IMR-90 (cell line): ENCODE results near the gene DSN1. TPM values are rescaled to one million over a fixed set of nuclear protein-coding genes. Genes with fewer than 3 reads are reported as not detected.

Source experiments
- ATAC-seq: fragments of 200-7000 bp; cut with Tn5 transposase; 2 replicates; pipeline ENCODE4 v1.9.1; 2020; ENCODE audit warnings: low read depth, mild to moderate bottlenecking, moderate library complexity
- BruUV-seq: library from RNA; stranded (reverse); fragments of 400-500 nt; replicated peaks from 2 replicates; lab custom pipeline; 2021; lab: Mats Ljungman, UMichigan
- CTCF ChIA-PET: fragments of 300-600 bp; formaldehyde crosslinking; extraction: SDS; loops from one replicate; lab custom pipeline; 2021; ENCODE audit warnings: antibody characterized with exemption; lab: Yijun Ruan, JAX
- POLR2A ChIA-PET: fragments of 300-600 bp; sonication (Branson Sonifier 250); formaldehyde crosslinking; loops from one replicate; lab custom pipeline; 2022; ENCODE audit warnings: antibody characterized with exemption; ENCODE audit not compliant: unreplicated experiment; lab: Charles Lee
- DNase-seq: peaks from one replicate; pipeline ENCODE4 v3.0.0; 2013
- H2AFZ ChIP-seq: replicated peaks from 2 replicates; pipeline ENCODE3; 2013; ENCODE audit warnings: low read length, mild to moderate bottlenecking; ENCODE audit not compliant: poor library complexity
- H2AK5ac ChIP-seq: 2 replicates; pipeline ENCODE4 v1.6.1; 2013; ENCODE audit warnings: low read depth, low read length, inconsistent platforms
- H2AK9ac ChIP-seq: replicated peaks from 2 replicates; pipeline ENCODE3; 2013; ENCODE audit warnings: mild to moderate bottlenecking, low read depth, low read length, moderate library complexity; ENCODE audit not compliant: poor library complexity
- H2BK120ac ChIP-seq: 2 replicates; pipeline ENCODE4 v1.6.1; 2013; ENCODE audit warnings: low read depth, low read length, inconsistent platforms
- H2BK15ac ChIP-seq: 3 replicates; pipeline ENCODE4 v1.6.1; 2013; ENCODE audit warnings: low read depth, low read length, inconsistent platforms
- H2BK20ac ChIP-seq: 2 replicates; pipeline ENCODE4 v1.6.1; 2013; ENCODE audit warnings: low read depth, mild to moderate bottlenecking, inconsistent platforms, low read length, moderate library complexity
- H2BK5ac ChIP-seq: 2 replicates; pipeline ENCODE4 v1.6.1; 2013; ENCODE audit warnings: mild to moderate bottlenecking, low read depth, low read length, inconsistent platforms; ENCODE audit not compliant: poor library complexity, severe bottlenecking
- H3K14ac ChIP-seq: replicated peaks from 2 replicates; pipeline ENCODE4 v1.6.1; 2013; ENCODE audit warnings: low read depth, low read length, inconsistent platforms
- H3K18ac ChIP-seq: 2 replicates; pipeline ENCODE4 v1.6.1; 2013; ENCODE audit warnings: low read depth, low read length, control low read depth
- H3K23ac ChIP-seq: 2 replicates; pipeline ENCODE4 v1.6.1; 2013; ENCODE audit warnings: low read depth, low read length, inconsistent platforms
- H3K27ac ChIP-seq: 2 replicates; pipeline ENCODE4 v1.5.1; 2013; ENCODE audit warnings: mild to moderate bottlenecking, control low read depth, low read length; ENCODE audit not compliant: insufficient read depth
- H3K27me3 ChIP-seq: 2 replicates; pipeline ENCODE4 v1.6.1; 2013; ENCODE audit warnings: low read length; ENCODE audit not compliant: control insufficient read depth, insufficient read depth
- H3K36me3 ChIP-seq: 2 replicates; pipeline ENCODE4 v1.6.1; 2013; ENCODE audit warnings: low read length, mixed read lengths; ENCODE audit not compliant: control insufficient read depth, insufficient read depth
- H3K4ac ChIP-seq: 2 replicates; pipeline ENCODE4 v1.6.1; 2013; ENCODE audit warnings: low read depth, low read length, inconsistent platforms
- H3K4me1 ChIP-seq: 2 replicates; pipeline ENCODE4 v1.6.1; 2013; ENCODE audit warnings: low read length, mixed read lengths; ENCODE audit not compliant: control insufficient read depth, insufficient read depth
- H3K4me2 ChIP-seq: 2 replicates; pipeline ENCODE4 v1.6.1; 2013; ENCODE audit warnings: low read depth, mild to moderate bottlenecking, control low read depth, low read length, moderate library complexity
- H3K4me3 ChIP-seq: 2 replicates; pipeline ENCODE4 v1.5.1; 2013; ENCODE audit warnings: low read depth, mild to moderate bottlenecking, control low read depth, low read length, moderate library complexity; ENCODE audit not compliant: insufficient read depth
- H3K56ac ChIP-seq: 2 replicates; pipeline ENCODE4 v1.6.1; 2013; ENCODE audit warnings: low read length, inconsistent platforms; ENCODE audit not compliant: insufficient read depth; ENCODE audit errors: extremely low read depth
- H3K79me1 ChIP-seq, 2 experiments: 2 replicates each; pipeline ENCODE4 v1.6.1; 2013; ENCODE audit warnings: low read length in 2 of 2, inconsistent platforms in 1 of 2, low read depth in 1 of 2
- H3K9ac ChIP-seq: 2 replicates; pipeline ENCODE4 v1.6.1; 2013; ENCODE audit warnings: low read depth, low read length, control low read depth
- H3K9me1 ChIP-seq: 2 replicates; pipeline ENCODE4 v1.6.1; 2013; ENCODE audit warnings: low read length, inconsistent platforms; ENCODE audit not compliant: insufficient read depth
- H3K9me3 ChIP-seq: 2 replicates; pipeline ENCODE4 v1.6.1; 2013; ENCODE audit warnings: low read length; ENCODE audit not compliant: control insufficient read depth, insufficient read depth
- H4K20me1 ChIP-seq: 2 replicates; pipeline ENCODE4 v1.6.1; 2013; ENCODE audit warnings: low read length, inconsistent platforms; ENCODE audit not compliant: insufficient read depth
- H4K5ac ChIP-seq: 2 replicates; pipeline ENCODE4 v1.6.1; 2013; ENCODE audit warnings: mild to moderate bottlenecking, low read depth, low read length, control low read depth
- H4K8ac ChIP-seq, 2 experiments: 2 replicates each; pipeline ENCODE4 v1.6.1; 2013; ENCODE audit warnings: low read depth in 2 of 2, low read length in 2 of 2, control low read depth in 1 of 2, inconsistent platforms in 1 of 2
- H4K91ac ChIP-seq: 2 replicates; pipeline ENCODE4 v1.6.1; 2013; ENCODE audit warnings: low read depth, low read length, inconsistent platforms; ENCODE audit not compliant: insufficient read depth
- CHD1 ChIP-seq: IDR thresholded peaks from 2 replicates; pipeline ENCODE4 v1.6.1; 2012; ENCODE audit warnings: low read depth, low read length, improper control_type of control experiment
- CTCF ChIP-seq: conservative IDR thresholded peaks from 2 replicates; pipeline ENCODE4 v1.5.1; 2012; ENCODE audit warnings: mild to moderate bottlenecking, low read depth, low read length, improper control_type of control experiment
- RAD21 ChIP-seq: IDR thresholded peaks from 2 replicates; pipeline ENCODE4 v1.6.1; 2012; ENCODE audit warnings: low read length, improper control_type of control experiment
- SMC3 ChIP-seq: fragments of 150-350 bp; IDR thresholded peaks from 2 replicates; pipeline ENCODE4 v1.6.1; 2016; ENCODE audit warnings: low read depth, mild to moderate bottlenecking, antibody characterized with exemption, low read length, moderate library complexity
- USF2 ChIP-seq: fragments of 150-350 bp; IDR thresholded peaks from 2 replicates; pipeline ENCODE4 v1.6.1; 2017; ENCODE audit warnings: mild to moderate bottlenecking, antibody characterized with exemption, low read length, low read depth
- WGBS, 2 experiments: methylation state at CpG; one replicate each; pipeline versions ENCODE4 v1.1.5 to v1.1.7; 2013; ENCODE audit warnings: missing lambda C conversion rate in 2 of 2; ENCODE audit not compliant: insufficient read length in 1 of 2; ENCODE audit errors: extremely low coverage in 2 of 2; 5-methylcytosine and 5-hydroxymethylcytosine counted together
- dilution Hi-C: fragments of 300-500 bp; cut with HindIII; formaldehyde crosslinking; loops from one replicate; pipeline ENCODE4 v1.14.3; 2018; ENCODE audit warnings: low sequenced_read_pairs; ENCODE audit not compliant: unreplicated experiment
- in situ Hi-C: fragments of 300-500 bp; cut with MboI; formaldehyde crosslinking; loops from 3 replicates; pipeline ENCODE4 v1.14.3; 2019; ENCODE audit warnings: low sequenced_read_pairs, inconsistent platforms, mixed read lengths
- intact Hi-C: fragments of 100-400 bp; cut with micrococcal nuclease; formaldehyde crosslinking; loops from 2 replicates; pipeline ENCODE4 v1.10.0; 2022
- polyA plus RNA-seq, 3 experiments: library from polyadenylated mRNA; depleted of rRNA; stranded (reverse); fragments of >200 nt; gene quantifications; 2 replicates each; pipeline ENCODE4 v1.2.3, GENCODE V29; 2012; ENCODE audit warnings: low replicate concordance in 1 of 3
- total RNA-seq: library from RNA; depleted of rRNA; stranded (reverse); fragments of >200 nt; gene quantifications from 2 replicates; pipeline ENCODE4 v1.2.3, GENCODE V29; 2012

The DSN1 gene
- total and polyA plus RNA-seq, 2 of the 4 experiments (the other 2 are of a cell fraction) = 10.5 to 16.3 TPM

GRCh38 chr20:36754656-36755222, 18.8 kb downstream of the DSN1 start:
- Histone ChIP-seq H3K27ac (peak overlapping the region; percentile 4; the same call in 1 of the 2 replicates), H3K36me3 (peaks cover 8% of the 10 kb centered on the region), H2AK9ac (no peak overlapping the region), H3K27me3 (no peaks in the 10 kb centered on the region), H3K23ac (no peak overlapping the region), H3K4me1 (no peaks in the 10 kb centered on the region), H2BK5ac (no peak overlapping the region), H2AFZ (no peak overlapping the region), H3K14ac (no peak overlapping the region), H3K56ac (no peak overlapping the region), H2BK20ac (no peak overlapping the region), H3K4me3 (no peak overlapping the region), H2BK120ac (no peak overlapping the region; the same call in 1 of the 2 replicates), H4K5ac (no peak overlapping the region), H4K20me1 (peaks cover 8% of the 10 kb centered on the region; the same call in 1 of the 2 replicates), H3K9me1 (no peaks in the 10 kb centered on the region), H4K8ac (no peak overlapping the region), H3K9me3 (no peaks in the 10 kb centered on the region), H2BK15ac (no peak overlapping the region), H2AK5ac (no peak overlapping the region), H3K9ac (no peak overlapping the region), H3K4ac (no peak overlapping the region; the same call in 1 of the 2 replicates), H4K91ac (no peak overlapping the region), H3K79me1 (no peaks in the 10 kb centered on the region), H3K4me2 (no peak overlapping the region), H3K18ac (no peak overlapping the region)
- POLR2A ChIA-PET = interaction anchor here (0.7 to 0.8 kb wide), 2 partner anchors 8 to 202 kb away, joined by 3 read pairs; partner anchors contain the start of gene NDRG3
- BruUV-seq = no TSS peak
- dilution Hi-C loops (no loop called here), in situ Hi-C loops (loop anchor here (10.0 kb wide), 1 partner anchor 140 kb away; no protein-coding TSS in a partner anchor), intact Hi-C loops (loop anchor here (1.0 kb wide), 3 partner anchors 88 to 198 kb away; no protein-coding TSS in a partner anchor)
- DNase-seq (peak; percentile 88), ATAC-seq (peak; percentile 98)
- CTCF ChIA-PET = interaction anchor here (0.5 to 2.0 kb wide), 15 partner anchors 8 to 197 kb away, joined by 3 to 7 read pairs (median 4); partner anchors contain the start of genes NDRG3 and RAB5IF
- no CpG with 5 or more reads among the region's 2 CpGs for WGBS, 2 experiments
- peak; percentile 81 for TF ChIP-seq CTCF
- TF ChIP-seq USF2 = no peak; the same call in 1 of the 2 replicates
- no peak for TF ChIP-seq CHD1
- peak; percentile 66 for TF ChIP-seq SMC3
- peak; percentile 76 for TF ChIP-seq RAD21
